Measurements from ENCODE around the gene MDGA2. TPM values are rescaled to one million over a fixed set of nuclear protein-coding genes. Genes with fewer than 3 reads are reported as not detected.
"Not testable (repeated sequence)": the region's sequence is repeated elsewhere in the genome, so short reads cannot be mapped to it uniquely, and the experiment has no call there.

The MDGA2 gene
- total RNA-seq, 1 donor from 2014 or later: not detected

DNA sequence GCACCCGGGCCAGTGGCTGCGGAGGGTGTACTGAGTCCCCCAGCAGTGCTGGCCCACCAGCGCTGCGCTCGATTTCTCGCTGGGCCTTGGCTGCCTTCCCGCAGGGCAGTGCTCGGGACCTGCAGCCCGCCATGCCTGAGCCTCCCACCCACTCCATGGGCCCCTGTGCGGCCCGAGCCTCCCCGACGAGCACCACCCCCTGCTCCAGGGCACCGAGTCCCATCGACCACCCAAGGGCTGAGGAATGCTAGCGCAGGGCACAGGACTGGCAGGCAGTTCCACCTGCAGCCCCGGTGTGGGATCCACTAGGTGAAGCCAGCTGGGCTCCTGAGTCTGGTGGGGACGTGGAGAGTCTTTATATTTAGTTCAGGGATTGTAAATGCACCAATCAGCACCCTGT, 432.8 kb downstream of the MDGA2 start:
- not testable (repeated sequence) for DNase-seq (ENCODE audit: low read depth, low spot score)

DNA sequence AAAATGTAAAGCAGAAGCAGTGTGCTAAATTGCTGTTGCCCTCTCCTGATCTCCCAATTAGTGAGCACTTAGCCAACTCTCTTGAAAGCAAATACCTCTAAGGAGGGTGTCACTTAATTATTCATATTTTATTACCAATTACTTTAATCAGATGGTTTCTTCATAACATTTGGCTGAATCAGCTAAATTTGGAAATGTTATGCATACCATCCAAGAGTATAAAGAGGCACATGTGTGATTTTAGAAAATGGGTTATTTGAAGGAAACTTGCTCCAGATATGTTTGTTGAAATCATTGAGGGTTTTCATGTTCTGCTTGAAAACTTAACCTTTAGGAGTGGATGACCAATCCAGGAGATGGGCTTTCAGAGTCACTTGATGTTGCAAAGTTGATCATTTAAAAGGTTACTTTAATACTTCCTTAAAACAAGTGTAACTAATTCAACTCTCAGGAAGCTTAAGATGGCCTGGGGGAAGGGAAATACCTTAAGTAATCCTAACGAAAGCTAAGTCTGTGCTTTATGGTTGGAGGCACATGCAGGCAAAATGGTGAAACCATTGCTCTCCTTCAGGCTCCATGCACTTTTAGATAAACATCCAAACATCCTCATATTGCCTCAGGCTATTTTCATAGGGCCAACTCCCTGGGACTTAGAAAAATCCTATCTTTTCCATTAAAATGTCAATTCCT, 434.5 kb downstream of the MDGA2 start:
- no peak for DNase-seq (ENCODE audit: low read depth, low spot score)

DNA sequence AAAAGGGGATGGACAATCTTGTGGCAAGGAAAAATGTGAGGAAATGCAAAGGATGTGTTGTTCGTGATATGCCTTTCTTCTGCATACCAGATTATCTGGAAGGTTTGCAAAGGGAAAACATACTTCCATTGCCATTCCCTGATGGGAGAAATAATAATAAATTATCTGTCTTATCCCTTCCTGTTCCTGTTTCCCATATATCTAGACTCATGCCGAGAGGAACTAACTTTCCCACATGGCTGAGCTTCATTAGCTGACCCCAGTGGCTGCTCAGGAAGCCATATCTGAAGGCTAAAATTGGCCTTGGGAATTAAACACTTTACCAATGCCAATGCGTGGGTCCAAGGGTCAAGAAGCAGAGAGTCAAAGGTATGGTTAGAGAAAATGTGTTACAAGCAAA, 439.8 kb downstream of the MDGA2 start:
- no peak for DNase-seq (ENCODE audit: low read depth, low spot score)

DNA sequence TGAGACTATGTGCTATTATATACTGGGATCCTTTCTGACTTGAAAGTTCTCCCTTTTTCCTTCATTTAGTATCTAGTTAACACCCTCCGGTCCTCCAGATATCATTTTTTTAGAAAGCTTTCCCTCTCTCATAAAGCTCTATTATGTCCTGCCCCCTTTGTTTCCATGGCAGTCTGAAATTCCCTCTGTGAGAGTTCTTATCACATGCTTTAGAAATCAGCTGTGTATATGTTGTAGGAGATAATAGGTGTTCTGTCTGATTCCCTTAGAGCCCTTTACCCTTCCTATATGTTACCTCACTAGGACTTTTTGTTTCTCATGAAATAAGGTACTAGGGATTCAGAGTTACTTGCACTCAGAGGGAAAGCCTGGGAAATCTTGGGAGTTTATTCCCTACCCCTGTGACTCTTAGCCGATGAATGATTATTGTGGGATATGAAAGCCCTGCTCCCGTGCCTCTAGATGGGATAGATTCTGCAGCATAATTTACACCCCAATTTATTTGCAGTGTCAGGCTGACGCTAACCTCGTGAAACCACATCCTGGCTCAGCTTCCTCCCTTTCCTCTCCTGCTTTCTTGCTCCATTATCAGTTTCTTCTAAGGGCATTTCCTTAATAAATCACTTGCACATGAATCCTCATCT, 448.4 kb downstream of the MDGA2 start:
- no peak for DNase-seq (ENCODE audit: low read depth, low spot score)

DNA sequence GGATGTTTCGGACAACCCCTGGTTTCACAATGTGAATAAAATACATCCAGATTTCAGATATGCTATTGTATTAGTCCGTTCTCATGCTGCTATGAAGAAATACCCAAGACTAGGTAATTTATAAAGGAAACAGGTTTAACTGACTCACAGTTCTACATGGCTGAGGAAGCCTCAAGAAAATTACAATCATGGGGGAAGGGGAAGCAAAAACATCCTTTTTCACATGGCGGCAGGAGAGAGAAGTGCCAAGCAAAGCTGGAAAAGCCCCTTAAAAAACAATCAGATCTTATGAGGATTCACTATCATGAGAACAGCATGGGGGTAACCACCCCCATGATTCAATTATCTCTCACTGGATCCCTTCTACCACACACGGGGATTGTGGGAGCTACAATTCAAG, 451.7 kb downstream of the MDGA2 start:
- no peak for DNase-seq (ENCODE audit: low read depth, low spot score)

DNA sequence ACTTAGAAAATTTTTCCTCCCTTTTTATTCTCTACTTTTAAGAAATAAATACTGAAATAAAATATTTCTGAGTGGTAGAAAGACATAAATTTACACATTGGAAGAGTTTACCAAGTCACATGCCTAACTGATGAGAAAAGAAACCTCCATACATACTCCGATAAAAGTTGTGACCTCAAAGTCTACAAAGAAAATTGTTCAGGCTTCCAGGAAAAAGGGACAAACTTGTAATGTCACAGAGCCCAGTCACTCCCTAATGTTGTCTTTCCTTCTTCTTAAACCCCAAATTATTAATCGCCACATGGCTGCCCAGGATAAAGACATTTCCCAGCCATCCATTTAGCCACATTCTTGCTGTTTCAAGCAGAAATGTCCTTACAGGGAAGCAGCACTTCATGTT, 455.3 kb downstream of the MDGA2 start:
- DNase-seq (ENCODE audit: low read depth, low spot score): no peak

DNA sequence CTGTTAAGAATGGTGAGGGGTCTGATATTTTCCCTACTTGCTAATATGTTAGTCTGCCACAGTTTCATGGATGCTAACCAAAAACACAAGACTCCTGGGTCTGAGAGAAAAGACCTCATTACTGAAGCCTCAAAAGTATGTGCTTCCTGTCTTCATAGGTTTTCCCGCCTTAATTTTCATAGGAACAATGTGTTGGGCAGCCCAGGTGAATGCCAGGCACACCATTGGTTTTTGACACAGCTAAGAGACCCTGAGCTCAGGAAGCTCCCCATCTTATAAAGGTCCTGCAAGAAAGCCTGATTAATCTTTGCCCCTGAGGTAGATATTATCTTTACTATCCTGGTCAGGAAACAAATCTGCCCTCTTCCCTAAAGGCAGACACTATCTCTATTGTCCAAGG, 464.1 kb downstream of the MDGA2 start:
- no peak for DNase-seq (ENCODE audit: low read depth, low spot score)

DNA sequence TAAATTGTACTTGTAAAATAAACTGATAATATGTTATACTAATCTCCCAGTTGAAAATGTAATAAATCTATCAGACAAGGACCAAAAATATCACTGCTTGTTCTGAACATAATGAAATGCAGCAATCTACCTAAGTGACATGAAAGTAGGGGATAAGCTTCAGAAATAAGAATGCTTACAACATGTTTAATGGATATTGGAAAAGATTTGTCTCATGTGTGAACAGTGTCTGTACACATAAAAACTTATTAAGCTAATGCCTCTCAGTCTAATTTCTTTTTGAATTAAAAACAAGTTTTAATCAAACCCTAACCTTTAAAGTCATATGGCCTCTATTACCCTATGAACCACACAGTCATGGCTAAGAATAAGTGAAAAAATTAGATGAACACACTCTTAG, 465.3 kb downstream of the MDGA2 start:
- no peak for DNase-seq (ENCODE audit: low read depth, low spot score)

DNA sequence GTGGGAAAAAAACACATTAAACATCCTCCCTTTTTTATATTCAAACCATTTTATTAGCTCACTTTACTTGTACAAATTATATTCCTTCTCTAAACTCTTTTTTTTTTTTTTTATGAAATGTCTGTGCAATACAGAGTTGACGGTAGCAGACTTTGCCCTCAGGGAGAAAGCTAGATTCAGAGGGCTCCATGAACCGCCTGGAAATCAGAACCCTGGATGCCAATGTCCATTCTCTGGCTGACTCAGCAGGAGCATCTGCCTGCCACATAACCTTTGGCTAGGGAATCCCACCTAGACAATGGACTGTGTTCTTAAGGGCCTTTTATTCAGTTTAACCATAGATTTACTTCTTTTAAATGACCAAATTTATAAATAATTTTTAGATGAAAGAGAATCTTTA, 467.0 kb downstream of the MDGA2 start:
- no peak for DNase-seq (ENCODE audit: low read depth, low spot score)

DNA sequence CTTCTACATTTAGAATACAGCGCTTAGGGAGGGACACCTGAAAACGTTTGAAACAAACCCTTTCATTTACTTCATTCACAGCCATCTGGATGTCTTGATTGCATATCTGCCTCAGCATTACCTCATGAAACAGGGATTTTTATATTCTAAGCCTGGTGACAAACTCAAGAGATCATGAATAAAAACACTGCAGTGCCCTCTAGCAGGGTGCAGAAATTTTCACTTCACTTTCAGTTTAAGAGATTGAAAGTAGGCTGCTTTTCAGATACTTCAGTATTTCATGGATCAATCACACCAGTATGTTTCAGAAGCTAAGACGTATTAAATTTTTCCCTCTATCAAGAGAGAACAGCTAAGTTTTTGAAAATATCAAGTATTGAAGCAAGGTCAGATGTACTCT, 467.8 kb downstream of the MDGA2 start:
- no peak for DNase-seq (ENCODE audit: low read depth, low spot score)

DNA sequence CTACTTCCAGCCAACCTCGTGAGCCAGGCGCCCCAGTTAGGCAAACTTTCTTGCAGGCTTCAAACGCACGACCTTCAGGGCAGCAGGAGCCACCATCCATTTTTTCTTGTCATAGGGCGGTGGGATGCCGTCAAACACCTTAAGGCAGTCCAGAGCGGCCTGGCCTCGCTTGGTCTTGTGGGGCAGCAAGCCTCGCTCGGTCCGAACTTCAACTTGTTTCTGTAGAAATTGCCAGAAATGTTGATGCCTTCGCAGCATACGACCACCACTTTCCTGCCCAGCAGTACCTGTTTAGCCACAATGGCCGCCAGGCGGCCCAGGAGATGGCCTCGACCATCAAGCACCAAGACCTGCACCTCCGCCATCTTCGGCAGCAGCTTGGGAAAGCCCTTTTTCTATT, 474.7 kb downstream of the MDGA2 start:
- DNase-seq (ENCODE audit: low read depth, low spot score): no peak

DNA sequence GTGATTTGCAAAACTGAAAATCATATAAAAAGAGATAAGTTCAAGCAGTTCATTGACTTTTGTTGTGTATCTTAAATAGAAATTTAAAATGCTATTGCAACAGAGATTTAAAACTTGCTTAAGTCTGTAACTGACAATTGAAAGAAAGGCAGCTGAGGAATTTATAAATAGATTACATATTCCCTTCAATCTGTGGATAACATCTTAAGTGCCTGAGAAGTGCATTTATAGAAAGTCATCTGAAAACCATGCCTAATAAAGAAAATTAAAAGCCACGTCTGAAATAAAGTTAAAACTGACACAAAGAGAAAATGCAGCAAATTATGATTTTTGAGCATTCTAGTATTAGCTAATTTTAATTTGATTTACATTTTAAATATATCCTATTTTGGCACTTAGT, 479.8 kb downstream of the MDGA2 start:
- no peak for DNase-seq (ENCODE audit: low read depth, low spot score)

DNA sequence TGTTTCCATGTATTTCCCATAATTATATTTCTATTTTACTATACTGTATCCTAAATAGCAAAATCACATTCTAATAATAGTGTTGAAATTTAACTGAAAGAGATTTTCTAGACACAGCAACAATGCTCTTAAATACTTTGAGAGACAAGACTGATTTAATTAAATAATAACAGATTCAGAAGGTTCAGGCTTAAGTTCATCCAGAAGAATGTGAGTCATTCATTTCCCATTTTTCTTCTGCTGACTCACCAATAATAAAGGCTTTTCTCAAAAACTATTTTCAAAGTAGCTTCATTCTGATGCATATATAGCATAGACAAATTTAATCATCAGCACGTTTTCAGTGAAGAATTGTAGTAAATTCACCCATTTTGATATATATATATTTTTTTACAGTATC, 481.4 kb downstream of the MDGA2 start:
- no peak for DNase-seq (ENCODE audit: low read depth, low spot score)

DNA sequence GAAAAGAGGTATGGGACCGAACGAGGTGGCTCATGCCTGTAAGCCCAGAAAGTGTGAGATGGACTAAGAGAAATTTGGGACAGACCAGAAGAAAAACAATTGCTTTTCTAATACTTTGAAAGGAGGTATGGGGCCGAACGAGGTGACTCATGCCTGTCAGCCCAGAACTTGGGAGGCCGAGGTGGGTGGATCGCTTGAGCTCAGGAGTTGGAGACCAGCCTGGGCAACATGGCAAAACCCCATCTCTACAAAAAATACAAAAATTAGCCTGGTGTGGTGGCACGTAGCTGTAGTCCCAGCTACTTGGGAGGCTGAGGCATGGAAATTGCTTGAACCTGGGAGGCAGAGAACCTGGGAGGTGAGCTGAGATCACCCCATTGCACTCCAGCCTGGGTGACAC, 483.2 kb downstream of the MDGA2 start:
- not testable (repeated sequence) for DNase-seq (ENCODE audit: low read depth, low spot score)

DNA sequence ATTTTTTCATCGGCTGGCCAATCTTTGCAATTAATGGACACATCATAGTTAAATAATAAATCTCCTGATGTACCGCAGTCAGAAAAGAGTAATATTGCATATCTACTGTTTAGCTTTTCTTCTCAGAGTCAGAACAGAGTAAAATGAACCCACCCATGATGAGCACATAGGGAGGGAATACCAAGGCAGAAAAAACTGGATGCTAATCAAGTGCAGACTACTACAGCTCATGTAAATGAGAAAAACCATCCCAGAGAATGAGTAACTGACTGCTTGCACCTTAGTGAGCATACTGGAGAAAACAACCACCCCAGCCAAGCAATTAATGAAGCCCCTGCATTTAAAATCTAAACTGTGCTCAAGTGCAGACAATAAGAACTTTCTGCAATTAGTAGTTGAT, 483.7 kb downstream of the MDGA2 start:
- no peak for DNase-seq (ENCODE audit: low read depth, low spot score)

DNA sequence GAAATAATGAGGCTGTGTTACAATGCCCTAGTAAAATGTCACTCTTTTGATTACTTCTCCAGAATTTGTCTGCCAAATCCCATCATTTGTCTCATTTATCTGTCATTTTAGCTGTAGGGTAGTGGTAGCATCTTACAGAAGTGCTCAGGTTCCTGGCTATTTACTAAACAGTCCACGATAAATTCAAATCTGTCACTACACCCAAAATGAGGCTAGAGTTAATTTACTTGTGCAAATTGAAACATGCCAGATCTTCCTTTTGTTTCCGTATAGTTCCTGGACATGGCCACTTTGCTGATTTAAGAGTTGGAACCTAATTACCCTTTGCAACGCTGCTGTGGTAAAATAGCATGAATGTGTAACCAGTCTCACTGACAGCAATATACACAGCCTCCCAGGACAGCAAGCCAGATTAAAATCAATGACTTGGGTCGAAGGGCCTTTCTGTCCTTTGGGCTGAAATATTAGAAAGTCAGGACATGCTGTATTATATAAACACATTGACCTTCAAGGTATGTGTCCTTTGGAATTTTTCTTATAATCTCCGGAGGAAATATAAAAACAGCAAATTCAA, 485.4 kb downstream of the MDGA2 start:
- DNase-seq (ENCODE audit: low read depth, low spot score): no peak

DNA sequence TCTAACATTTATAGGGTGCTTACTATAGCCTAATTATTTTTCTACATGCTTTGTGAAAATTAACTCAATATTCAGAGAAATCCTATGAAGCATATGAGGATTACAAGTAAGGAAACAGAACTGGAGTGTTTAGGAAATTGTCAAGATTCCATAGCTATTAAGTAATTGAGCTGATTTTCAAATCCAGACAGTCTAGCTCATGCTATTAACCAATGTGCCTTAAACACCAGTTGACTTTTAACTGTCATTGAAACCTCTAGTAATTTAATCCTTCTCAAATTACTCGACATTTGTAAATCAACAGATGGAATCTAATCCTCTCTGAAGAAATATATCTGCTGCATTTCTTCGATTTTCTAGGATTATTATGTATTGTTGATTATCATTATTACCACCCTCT, 488.9 kb downstream of the MDGA2 start:
- no peak for DNase-seq (ENCODE audit: low read depth, low spot score)

DNA sequence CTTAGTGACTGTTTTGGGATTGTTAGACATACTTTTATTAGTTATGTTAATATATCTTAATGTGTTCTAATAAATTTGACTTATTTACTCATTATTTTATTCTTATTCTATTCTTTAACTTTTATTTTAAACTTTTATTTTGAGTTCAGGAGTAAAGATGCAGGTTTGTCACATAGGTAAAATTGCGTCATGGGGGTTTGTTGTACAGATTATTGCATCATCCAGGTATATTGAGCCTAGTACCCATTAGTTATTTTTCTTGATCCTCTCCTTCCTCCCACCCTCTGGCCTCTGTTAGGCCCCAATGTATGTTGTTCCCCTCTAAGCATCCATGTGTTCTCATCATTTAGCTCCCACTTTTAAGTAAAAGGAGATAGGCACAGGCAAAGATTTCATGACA, 495.5 kb downstream of the MDGA2 start:
- DNase-seq (ENCODE audit: low read depth, low spot score): no peak

DNA sequence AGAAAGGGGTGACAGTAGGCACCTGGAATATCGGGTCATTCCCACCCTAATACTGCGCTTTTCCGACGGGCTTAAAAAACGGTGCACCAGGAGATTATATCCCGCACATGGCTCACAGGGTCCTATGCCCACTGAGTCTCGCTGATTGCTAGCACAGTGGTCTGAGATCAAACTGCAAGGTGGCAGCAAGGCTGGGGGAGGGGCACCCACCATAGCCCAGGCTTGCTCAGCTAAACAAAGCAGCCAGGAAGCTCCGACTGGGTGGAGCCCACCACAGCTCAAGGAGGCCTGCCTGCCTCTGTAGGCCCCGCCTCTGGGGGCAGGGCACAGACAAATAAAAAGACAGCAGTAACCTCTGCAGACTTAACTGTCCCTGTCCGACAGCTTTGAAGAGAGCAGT, 503.5 kb downstream of the MDGA2 start:
- not testable (repeated sequence) for DNase-seq (ENCODE audit: low read depth, low spot score)

DNA sequence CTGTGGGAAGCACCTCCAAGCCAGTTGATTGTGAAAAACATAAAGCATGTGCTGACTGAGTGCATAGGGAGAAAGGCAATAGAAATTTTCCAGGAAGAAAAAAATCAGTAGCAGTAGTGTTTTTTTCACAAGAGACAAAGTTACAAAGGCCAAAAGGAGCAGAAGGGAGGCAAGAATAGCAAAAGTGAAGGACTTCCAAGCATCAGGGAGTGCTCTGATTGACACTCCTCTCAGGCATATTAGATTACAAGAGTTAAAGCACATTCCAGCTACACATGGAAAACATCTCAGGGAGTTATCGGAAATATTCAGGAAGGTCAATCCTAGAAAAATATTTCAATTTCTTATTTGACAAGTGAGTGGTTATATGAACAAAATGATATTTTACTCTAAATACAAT, 508.0 kb downstream of the MDGA2 start:
- DNase-seq (ENCODE audit: low read depth, low spot score): no peak

DNA sequence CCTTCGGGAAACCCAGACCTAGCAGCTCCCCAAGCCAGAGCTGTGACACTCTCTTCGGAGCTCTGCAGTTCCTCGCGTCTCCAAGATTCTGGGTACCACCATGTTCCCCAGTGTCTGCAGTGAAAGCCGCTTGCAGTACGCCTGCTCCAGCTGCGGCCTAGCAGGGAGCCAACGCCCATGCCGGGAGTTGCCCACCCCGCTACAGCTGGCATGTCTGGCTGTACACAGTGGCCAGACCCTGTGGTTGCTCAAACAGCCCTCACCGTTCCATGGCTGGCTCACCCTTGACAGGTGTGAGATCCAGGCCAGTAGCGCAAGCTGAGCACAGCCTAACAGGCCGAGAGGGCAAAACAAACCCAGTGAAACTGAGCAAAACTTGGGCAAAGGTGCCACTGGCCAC, 520.0 kb downstream of the MDGA2 start:
- no peak for DNase-seq (ENCODE audit: low read depth, low spot score)

DNA sequence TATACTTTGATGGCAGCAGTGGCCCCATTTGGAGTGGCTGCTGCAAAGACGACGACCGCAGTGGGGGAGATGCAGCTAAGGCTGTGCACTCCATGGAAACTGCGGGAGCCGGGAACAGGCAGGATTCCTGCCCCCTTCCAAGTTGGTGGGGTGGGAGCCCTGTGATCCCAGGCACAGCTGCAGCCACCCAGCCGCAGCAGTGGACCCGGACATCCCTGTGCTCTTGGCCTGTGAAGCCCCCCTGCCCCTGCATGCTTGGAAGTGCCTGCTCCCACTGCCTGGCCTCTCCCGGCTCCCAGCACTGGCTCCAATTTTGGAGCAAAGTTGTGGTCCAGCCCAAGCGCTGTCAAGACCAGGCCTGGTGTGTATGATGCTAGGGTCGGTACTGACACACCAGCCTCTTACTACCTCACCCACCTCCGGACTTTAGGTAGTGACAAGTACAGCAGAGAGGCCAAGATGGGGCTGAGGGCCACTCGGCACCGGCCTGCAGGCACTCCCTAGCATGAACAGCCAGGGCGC, 521.1 kb downstream of the MDGA2 start:
- no peak for DNase-seq (ENCODE audit: low read depth, low spot score)

DNA sequence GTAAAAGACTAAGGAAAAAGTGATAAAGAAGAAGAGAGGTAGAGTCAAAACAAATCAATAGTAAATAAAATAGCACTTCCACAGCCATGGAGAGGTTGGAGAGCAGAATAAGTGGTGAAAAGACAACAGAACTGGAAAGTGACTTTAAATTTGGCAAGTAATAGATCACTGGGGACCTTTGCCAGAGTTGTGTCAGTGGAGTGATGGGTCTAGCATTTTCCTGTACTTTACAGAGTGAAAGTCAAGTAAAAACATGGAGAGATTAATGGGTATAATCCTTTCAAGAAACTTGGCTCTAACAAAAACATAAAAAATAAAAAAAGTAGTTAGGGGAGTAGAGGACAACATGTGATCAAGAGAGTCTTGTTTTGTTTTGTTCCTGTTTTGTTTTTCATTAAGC, 521.7 kb downstream of the MDGA2 start:
- DNase-seq (ENCODE audit: low read depth, low spot score): no peak

Data from pulmonary artery endothelial cell (primary cell).